Activated T-cell treated with anti-CD3 and anti-CD28 coated beads, Interleukin-2, amount 50 U/mL, for 4 hours (primary cell): ENCODE data around the gene SERF2. TPM values are rescaled to one million over a fixed set of nuclear protein-coding genes. Genes with fewer than 3 reads are reported as not detected.
A peak's percentile ranks its signal among the peaks of the same experiment; 100 is the strongest.
"Not testable (repeated sequence)": the region's sequence is repeated elsewhere in the genome, so short reads cannot be mapped to it uniquely, and the experiment has no call there.

Experiments used
- ATAC-seq, 2 donors: fragments of 200-7000 bp; cut with Tn5 transposase; one replicate each; pipeline ENCODE4 v1.10.0; 2021
- DNase-seq: peaks from one replicate; pipeline ENCODE4 v3.0.0-alpha.2; 2020
- H3K27me3 Mint-ChIP-seq: one replicate; pipeline ENCODE4 v1.8.0; 2021; ENCODE audit warnings: low read depth, mixed read lengths
- H3K36me3 Mint-ChIP-seq: one replicate; pipeline ENCODE4 v1.8.0; 2022; ENCODE audit warnings: mixed read lengths; ENCODE audit not compliant: insufficient read depth
- H3K4me1 Mint-ChIP-seq: one replicate; pipeline ENCODE4 v1.8.0; 2021; ENCODE audit warnings: low read depth, mixed read lengths
- H3K4me3 Mint-ChIP-seq: one replicate; pipeline ENCODE4 v1.8.0; 2021; ENCODE audit warnings: mild to moderate bottlenecking, moderate library complexity, mixed read lengths
- H3K9me3 Mint-ChIP-seq: one replicate; pipeline ENCODE4 v1.8.0; 2021; ENCODE audit warnings: mixed read lengths
- total RNA-seq, 3 donors: library from RNA; stranded (reverse); gene quantifications; one replicate each; pipeline ENCODE4 v1.2.1, GENCODE V29; 2021

Gene SERF2
- total RNA-seq, 3 donors from 2014 or later = 561 to 596 (median 567) TPM

DNA sequence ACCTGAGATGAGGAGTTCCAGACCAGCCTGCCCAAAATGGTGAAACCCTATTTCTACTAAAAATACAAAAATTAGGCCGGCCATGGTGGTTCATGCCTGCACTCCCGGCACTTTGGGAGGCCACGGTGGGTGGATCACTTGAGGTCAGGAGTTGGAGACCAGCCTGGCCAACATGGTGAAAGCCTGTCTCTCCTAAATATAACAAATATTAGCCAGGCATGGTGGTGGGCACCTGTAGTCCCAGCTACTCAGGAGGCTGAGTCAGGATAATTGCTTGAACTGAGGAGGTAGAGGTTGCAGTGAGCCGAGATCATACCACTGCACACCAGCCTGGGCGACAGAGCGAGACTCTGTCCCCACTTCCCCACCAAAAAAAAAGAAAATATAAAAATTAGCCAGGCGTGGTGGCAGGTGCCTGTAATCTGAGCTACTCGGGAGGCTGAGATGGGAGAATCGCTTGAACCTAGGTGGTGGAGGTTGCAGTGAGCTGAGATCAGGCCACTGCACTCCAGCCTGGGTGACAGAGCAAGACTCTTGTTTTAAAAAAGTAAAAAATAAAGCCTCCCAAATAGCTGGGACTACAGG is 38.7 kb downstream of the SERF2 start:
- peaks cover 21% of the 10 kb centered on the region for H3K36me3 Mint-ChIP-seq
- H3K4me1 Mint-ChIP-seq = peaks cover 44% of the 10 kb centered on the region
- not testable (repeated sequence) for H3K27me3 Mint-ChIP-seq, DNase-seq, H3K4me3 Mint-ChIP-seq, ATAC-seq, H3K9me3 Mint-ChIP-seq

DNA sequence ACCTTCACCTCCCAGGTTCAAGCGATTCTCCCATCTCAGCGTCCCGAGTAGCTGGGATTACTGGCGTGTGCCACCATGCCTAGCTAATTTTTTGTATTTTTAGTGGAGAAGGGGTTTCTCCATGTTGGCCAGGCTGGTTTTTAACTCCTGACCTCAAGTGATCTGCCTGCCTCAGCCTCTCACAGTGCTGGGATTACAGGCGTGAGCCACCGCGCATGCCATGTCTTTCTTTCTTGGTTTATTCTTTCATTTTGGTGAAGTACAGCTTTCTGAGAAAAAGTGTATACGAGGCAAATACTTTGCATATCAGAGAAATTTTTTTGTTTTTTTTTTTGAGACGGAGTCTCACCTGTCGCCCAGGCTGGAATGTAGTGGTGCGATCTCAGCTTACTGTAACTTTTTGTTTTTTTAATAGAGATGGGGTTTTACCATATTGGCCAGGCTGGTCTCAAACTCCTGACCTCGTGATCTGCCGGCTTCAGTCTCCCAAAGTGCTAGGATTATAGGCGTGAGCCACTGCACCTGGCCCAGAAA is 39.5 kb downstream of the SERF2 start:
- H3K27me3 Mint-ChIP-seq, DNase-seq, H3K9me3 Mint-ChIP-seq, H3K4me3 Mint-ChIP-seq, ATAC-seq: not testable (repeated sequence)
- peaks cover 37% of the 10 kb centered on the region for H3K4me1 Mint-ChIP-seq
- H3K36me3 Mint-ChIP-seq = peaks cover 25% of the 10 kb centered on the region

DNA sequence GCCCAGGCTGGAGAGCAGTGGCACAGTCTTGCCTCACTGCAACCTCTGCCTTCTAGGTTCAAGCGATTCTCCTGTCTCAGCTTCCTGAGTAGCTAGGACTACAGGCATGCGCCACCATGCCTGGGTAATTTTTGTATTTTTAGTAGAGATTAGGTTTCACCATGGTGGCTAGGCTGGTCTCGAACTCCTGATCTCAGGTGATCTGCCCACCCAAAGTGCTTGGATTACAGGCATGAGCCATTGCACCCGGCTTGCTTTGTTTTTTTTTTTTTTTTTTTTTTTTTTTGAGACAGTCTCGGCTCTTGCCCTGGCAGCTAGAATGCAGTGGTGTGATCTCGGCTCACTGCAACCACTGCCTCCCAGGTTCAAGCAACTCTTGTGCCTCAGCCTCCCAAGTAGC is 40.4 kb downstream of the SERF2 start:
- Mint-ChIP-seq H3K4me3 (peak overlapping the region; percentile 28), H3K36me3 (peaks cover 25% of the 10 kb centered on the region), H3K4me1 (peaks cover 30% of the 10 kb centered on the region)
- DNase-seq, ATAC-seq, H3K9me3 Mint-ChIP-seq, H3K27me3 Mint-ChIP-seq: not testable (repeated sequence)

DNA sequence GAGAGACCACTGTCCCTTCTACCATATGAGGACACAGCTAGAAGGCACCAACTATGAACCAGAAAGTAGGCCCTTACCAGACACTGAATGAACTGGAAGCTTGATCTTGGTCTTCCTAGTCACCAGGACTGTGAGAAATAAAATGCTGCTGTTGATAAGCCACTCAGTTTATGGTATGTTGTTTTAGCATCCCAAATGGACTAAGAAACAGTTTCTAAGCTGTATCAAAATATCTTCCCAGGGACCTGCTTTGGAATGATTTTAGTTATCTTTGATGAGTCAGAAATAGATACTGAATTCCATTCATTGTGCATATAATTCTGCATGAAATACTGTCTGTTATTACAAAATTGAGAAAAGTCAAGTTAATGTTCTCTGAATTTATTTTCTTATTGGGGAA is 53.3 kb downstream of the SERF2 start:
- no peaks in the 10 kb centered on the region for H3K27me3 Mint-ChIP-seq
- no peaks in the 10 kb centered on the region for H3K4me1 Mint-ChIP-seq
- H3K36me3 Mint-ChIP-seq = peaks cover 19% of the 10 kb centered on the region
- ATAC-seq (no peak), DNase-seq (no peak)
- no peaks in the 10 kb centered on the region for H3K9me3 Mint-ChIP-seq
- no peak overlapping the region for H3K4me3 Mint-ChIP-seq

Other genes with a start within 250 kb of the SERF2 start
- 10 to 100 TPM; 30.8 to 33.4 (median 31.6) TPM for gene PPIP5K1, start 202.1 kb upstream of the SERF2 start, total RNA-seq
- gene CKMT1B, start 198.3 kb upstream of the SERF2 start, total RNA-seq = under 1 TPM in 1 of 3 donors, not detected in 2; 0.48 TPM
- gene STRC, start 173.5 kb upstream of the SERF2 start, total RNA-seq = under 1 TPM; 0.13 to 0.33 (median 0.22) TPM
- gene CATSPER2, start 143.5 kb upstream of the SERF2 start, total RNA-seq = 1 to 10 TPM; 3.4 to 5.4 (median 3.9) TPM
- not detected for gene CKMT1A, start 98.5 kb upstream of the SERF2 start, total RNA-seq
- 100 to 1,000 TPM; 434 to 498 (median 449) TPM for gene PDIA3, start 45.9 kb upstream of the SERF2 start, total RNA-seq
- 1 to 10 TPM in 1 of 3 donors, under 1 TPM in 2; 0.46 to 1.0 (median 0.63) TPM for gene ELL3, start 15.4 kb upstream of the SERF2 start, total RNA-seq
- under 1 TPM; 0.08 to 0.24 (median 0.15) TPM for gene SERINC4, start 7.9 kb downstream of the SERF2 start, total RNA-seq
- gene HYPK, start 8.3 kb downstream of the SERF2 start, total RNA-seq = 10 to 100 TPM; 48.3 to 50.7 (median 49.0) TPM
- gene MFAP1, start 32.4 kb downstream of the SERF2 start, total RNA-seq = 10 to 100 TPM; 37.0 to 38.0 (median 37.4) TPM
- gene WDR76, start 34.7 kb downstream of the SERF2 start, total RNA-seq = 10 to 100 TPM; 37.1 to 44.8 (median 39.2) TPM